GM19043 (cell line): ENCODE results near the gene FGD5.

ENCODE experiments used
- ATAC-seq: cut with Tn5 transposase; IDR thresholded peaks from one replicate; pipeline ENCODE4 v1.9.1; 2021; ENCODE audit warnings: low read depth; ENCODE audit not compliant: unreplicated experiment

The FGD5 gene

DNA sequence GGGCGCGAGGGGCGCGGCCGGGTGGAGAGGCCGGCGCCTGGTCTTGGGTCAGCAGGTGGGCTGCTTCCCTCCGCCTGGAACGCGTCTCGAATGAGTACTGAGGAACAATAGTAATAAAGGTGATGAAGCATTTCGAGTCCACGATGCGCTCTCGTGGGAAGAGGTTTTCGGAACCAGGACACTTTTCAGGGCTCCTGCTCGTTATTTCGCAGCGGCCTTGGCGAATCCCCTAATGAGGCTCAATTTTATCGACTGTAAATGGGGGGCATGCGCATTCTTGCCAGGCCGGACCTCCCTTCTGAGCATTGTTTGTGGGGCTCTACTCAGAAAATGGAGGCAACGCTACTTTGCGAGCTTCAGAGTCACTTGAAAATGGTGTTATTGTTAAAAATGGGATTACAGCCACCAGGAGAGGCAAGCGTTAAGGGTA is 129.9 kb downstream of the FGD5 start:
- no peak for ATAC-seq

DNA sequence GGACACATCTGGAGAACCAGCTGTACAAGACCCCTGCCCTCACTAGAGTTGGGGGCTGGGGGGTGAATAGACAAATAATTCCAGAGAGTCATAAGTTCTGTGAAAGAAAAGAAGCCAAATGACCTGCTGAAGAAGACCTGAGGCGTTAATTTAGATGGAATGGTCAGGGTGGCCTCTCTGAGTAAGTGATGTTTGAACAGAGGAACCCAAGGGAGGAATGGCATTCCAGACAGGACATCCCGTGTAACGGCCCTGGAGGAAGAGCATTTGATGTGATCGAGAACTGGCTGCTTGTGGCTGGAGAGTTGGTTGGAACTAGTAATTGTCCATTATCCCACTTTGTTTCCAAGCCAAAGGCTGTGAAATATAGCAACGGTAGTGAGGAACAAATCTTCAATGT is 130.4 kb downstream of the FGD5 start:
- no peak for ATAC-seq

DNA sequence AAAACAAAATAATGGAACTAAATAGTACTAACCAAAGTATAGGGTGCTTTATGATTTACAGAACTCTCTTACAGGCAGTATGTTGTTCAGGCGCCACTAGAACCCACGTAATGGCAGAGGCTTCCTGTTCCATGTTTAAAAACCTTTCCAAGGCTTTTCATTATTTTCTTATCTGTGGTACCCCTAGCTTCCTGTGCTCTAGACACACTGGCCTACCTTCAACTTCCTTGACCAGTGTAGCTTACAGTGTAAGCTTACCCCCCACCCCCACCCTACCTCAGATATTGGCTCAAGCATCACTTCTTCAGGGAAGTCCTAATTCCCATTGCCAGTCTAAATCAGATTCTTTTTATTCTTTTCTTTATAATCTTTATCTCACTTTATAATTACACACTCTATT is 131.5 kb downstream of the FGD5 start:
- no peak for ATAC-seq

- no peak for ATAC-seq
Observed at GRCh38 chr3:14957153-14957552, 138.4 kb downstream of the FGD5 start.

DNA sequence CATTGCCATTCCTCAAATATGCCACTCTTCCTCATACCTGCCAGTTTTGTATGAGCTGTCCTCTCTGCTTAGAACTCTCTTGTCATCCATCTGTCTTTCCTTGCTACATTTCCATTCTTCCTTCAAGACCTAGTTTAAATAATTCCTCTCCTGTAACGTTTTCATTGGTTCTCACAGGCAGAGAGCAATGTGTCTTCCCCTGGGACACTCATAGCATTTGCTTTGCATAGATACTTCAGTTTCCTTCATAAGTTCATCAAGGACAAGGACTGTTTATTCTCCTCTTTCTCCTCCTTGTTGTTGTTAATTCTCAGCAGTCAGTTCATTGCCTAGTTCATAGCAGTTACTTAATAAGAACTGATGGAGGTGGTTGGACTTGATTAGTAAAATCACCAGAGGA is 139.2 kb downstream of the FGD5 start:
- ATAC-seq = no peak

- ATAC-seq = peak; percentile 41
Observed at GRCh38 chr3:14959359-14959943, 140.7 kb downstream of the FGD5 start.

DNA sequence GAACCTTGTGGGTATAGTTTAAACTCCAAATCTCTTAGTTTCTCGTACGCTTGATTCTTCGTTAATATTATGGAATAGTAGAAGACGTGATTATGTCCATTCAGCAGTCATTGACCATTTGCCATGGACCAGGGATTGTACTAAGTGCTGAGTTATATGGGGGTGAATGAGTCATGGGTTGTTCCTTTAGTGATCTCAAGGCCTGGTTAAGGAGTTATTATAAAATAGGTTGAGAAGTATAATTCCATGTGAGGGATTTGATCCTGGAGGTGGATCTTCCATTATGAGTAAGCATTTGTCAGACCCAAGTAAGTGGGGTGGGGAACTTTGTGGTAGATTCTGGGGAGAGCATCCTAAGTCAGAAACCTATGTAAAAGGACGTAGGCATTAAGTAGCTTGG is 144.0 kb downstream of the FGD5 start:
- ATAC-seq = no peak

- no peak for ATAC-seq
Observed at GRCh38 chr3:14967285-14967684, 148.5 kb downstream of the FGD5 start.

- no peak for ATAC-seq
Observed at GRCh38 chr3:14969671-14970070, 150.9 kb downstream of the FGD5 start.

- ATAC-seq = no peak
Observed at GRCh38 chr3:14976317-14976716, 157.6 kb downstream of the FGD5 start.

- ATAC-seq = no peak
Observed at GRCh38 chr3:14980689-14981088, 161.9 kb downstream of the FGD5 start.
